Heart right ventricle (tissue), 16 donors: Measurements from ENCODE around the gene USP4. TPM values are rescaled to one million over a fixed set of nuclear protein-coding genes. Genes with fewer than 3 reads are reported as not detected.

ENCODE experiments used
- ATAC-seq, 8 donors: fragments of 200-7000 bp; cut with Tn5 transposase; one replicate each; pipeline ENCODE4 v1.9.1; 2020; ENCODE audit warnings: mild to moderate bottlenecking in 8 of 8, moderate library complexity in 8 of 8, moderate number of reproducible peaks in 1 of 8
- DNase-seq, 2 donors: peaks; one replicate each; pipeline ENCODE4 v3.0.0-alpha.2; 2020
- H3K27ac ChIP-seq, 10 donors: fragments of 200-600 bp; sonication (generic) in 2 of 10; one replicate each; pipeline versions ENCODE4 v1.5.0 to v1.8.0; 2020 to 2022; ENCODE audit warnings: mild to moderate bottlenecking in 3 of 10
- H3K27me3 ChIP-seq, 7 donors: fragments of 200-600 bp; one replicate each; pipeline ENCODE4 v1.8.0; 2021 to 2022; ENCODE audit warnings: mild to moderate bottlenecking in 2 of 7
- H3K36me3 ChIP-seq, 9 donors: fragments of 200-600 bp; sonication (generic) in 1 of 9; one replicate each; pipeline versions ENCODE4 v1.5.0 to v1.8.0; 2020 to 2022; ENCODE audit warnings: mild to moderate bottlenecking in 2 of 9
- H3K4me1 ChIP-seq, 9 donors: fragments of 200-600 bp; sonication (generic) in 1 of 9; one replicate each; pipeline versions ENCODE4 v1.5.0 to v1.8.0; 2020 to 2022; ENCODE audit warnings: mild to moderate bottlenecking in 4 of 9
- H3K4me3 ChIP-seq, 10 donors: fragments of 200-600 bp; sonication (generic) in 2 of 10; one replicate each; pipeline versions ENCODE4 v1.5.0 to v1.8.0; 2020 to 2022; ENCODE audit warnings: mild to moderate bottlenecking in 7 of 10, moderate library complexity in 2 of 10
- H3K9me3 ChIP-seq, 11 donors: fragments of 200-600 bp in 10 of 11; sonication (generic) in 2 of 11; one replicate each; pipeline versions ENCODE4 v1.5.0 to v1.8.0; 2013 to 2022; ENCODE audit warnings: mild to moderate bottlenecking in 2 of 11, control low read depth in 1 of 11, moderate library complexity in 1 of 11
- WGBS, 2 donors: extraction: QIAGEN DNeasy Blood & Tissue Kit; methylation state at CpG; one replicate each; pipeline ENCODE4 v1.1.7; 2013; ENCODE audit warnings: inconsistent platforms in 1 of 2; 5-methylcytosine and 5-hydroxymethylcytosine counted together
- intact Hi-C, 10 donors: fragments of 100-400 bp; cut with DNase I; formaldehyde crosslinking; loops; one replicate each; pipeline versions ENCODE4 v1.11.1 to v1.14.2; 2022
- polyA plus RNA-seq, 2 donors: library from polyadenylated mRNA; stranded (reverse); fragments of 200-250 nt; gene quantifications; one replicate each; pipeline ENCODE4 v1.2.3, GENCODE V29; 2013
- total RNA-seq, 10 donors: library from RNA; stranded (reverse); fragmentation: NEBNext Ultra II Directional in 3 of 10; extraction: Animal tissue kit (Norgen Biotek cat#: 25700) in 3 of 10; gene quantifications; one replicate each; pipeline versions ENCODE4 v1.2.1 to v1.2.4, GENCODE V29; 2021 to 2023
- TF ChIP-seq, protein P1 (sequence below), 9 donors: fragments of 200-600 bp; sonication (generic) in 2 of 9; IDR thresholded peaks; one replicate each; pipeline versions ENCODE4 v1.5.0 to v1.8.0; 2021 to 2022; ENCODE audit warnings: antibody characterized with exemption in 9 of 9, mild to moderate bottlenecking in 5 of 9, moderate library complexity in 1 of 9
- donor health status: Arrhythmogenic right ventricular cardiomyopathy.
- donor health status: ischemic (EF 13 %, LVEDD 7.1; RV severe dilation, severe dysfunction).
- donor health status: healthy with polysubstance abuse.
- donor health status: DM: no; HTN: yes; CAD: no.
- donor health status: DM: no; HTN: no; CAD: no.
- donor health status: ischemic (EF 25% LVEDD 6.9; RV normal size, moderate dysfunction).
- donor health status: ischemic (EF 25% LVEDD 5.7; RV mildly dilated, moderate dysfunction).
- donor health status: healthy.
- donor health status: DM: yes; HTN: yes; CAD: no.
- donor health status: Ischemic cardiomyopathy.
- donor health status: ischemic (EF 35%, LVEDD 5.7; RV mildly dilated, moderate dysfunction).
- donor health status: nonischemic (EF 11% LVEDD 7.7; RV severe dilation, severe dysfunction).
- donor health status: DM: yes; HTN: yes; CAD: no.
- donor health status: PGD.
- donor health status: ischemic (EF 29% LVEDD 5.4; RV normal size, mild dysfunction).
- donor health status: nonischemic (EF 23%, LVEDD 6.1; RV moderate dilation, normal function).

The USP4 gene
- total and polyA plus RNA-seq, 12 donors: 19.9 to 52.4 (median 43.5) TPM

DNA sequence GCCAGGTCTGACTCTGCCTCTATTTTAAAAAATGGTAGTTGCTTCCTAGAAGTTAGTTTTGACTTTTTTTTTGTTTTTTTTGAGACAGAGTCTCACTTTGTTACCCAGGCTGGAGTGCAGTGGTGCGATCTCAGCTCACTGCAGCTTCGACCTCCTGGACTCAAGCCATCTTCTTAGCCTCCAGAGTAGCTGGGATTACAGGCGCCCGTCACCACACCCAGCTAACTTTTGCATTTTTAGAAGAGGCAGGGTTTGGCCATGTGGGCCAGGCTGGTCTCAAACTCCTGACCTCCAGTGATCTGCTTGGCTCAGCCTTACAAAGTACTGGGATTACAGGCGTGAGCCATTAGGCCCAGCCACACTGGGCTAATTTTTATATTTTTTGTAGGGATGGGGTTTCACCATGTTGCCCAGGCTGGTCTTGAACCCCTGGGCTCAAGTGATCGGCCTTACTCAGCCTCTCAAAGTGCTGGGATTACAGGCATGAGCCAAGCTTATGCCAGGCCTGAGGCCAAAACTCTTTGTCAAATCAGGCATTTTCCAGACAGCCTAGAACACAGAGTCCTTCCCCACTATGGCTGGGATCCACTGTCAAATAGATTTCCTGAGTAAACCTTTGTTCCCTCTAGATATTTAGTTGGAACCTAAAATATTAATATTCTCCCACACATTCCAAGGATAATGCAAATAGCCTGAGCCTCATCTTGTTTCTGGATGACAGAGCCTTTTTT lies 76.5 kb downstream of the USP4 start:
- TF ChIP-seq, protein P1, sequence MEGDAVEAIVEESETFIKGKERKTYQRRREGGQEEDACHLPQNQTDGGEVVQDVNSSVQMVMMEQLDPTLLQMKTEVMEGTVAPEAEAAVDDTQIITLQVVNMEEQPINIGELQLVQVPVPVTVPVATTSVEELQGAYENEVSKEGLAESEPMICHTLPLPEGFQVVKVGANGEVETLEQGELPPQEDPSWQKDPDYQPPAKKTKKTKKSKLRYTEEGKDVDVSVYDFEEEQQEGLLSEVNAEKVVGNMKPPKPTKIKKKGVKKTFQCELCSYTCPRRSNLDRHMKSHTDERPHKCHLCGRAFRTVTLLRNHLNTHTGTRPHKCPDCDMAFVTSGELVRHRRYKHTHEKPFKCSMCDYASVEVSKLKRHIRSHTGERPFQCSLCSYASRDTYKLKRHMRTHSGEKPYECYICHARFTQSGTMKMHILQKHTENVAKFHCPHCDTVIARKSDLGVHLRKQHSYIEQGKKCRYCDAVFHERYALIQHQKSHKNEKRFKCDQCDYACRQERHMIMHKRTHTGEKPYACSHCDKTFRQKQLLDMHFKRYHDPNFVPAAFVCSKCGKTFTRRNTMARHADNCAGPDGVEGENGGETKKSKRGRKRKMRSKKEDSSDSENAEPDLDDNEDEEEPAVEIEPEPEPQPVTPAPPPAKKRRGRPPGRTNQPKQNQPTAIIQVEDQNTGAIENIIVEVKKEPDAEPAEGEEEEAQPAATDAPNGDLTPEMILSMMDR (IDR thresholded peaks at IDR 0.05): no peak
- Histone ChIP-seq H3K9me3 (no peaks in the 10 kb centered on the region), H3K27me3 (no peaks in the 10 kb centered on the region), H3K27ac (no peak overlapping the region), H3K36me3 (no peaks in the 10 kb centered on the region), H3K4me1 (peaks cover 4 to 21% (median 17%) of the 10 kb centered on the region in 9 donors), H3K4me3 (no peak overlapping the region)
- intact Hi-C loops: no loop called here
- 85 to 87% methylated on average over 6 of the region's 6 CpGs for WGBS, 2 donors
- DNase-seq (no peak), ATAC-seq (peak in 2 of 8 donors; percentile 43 to 61)

DNA sequence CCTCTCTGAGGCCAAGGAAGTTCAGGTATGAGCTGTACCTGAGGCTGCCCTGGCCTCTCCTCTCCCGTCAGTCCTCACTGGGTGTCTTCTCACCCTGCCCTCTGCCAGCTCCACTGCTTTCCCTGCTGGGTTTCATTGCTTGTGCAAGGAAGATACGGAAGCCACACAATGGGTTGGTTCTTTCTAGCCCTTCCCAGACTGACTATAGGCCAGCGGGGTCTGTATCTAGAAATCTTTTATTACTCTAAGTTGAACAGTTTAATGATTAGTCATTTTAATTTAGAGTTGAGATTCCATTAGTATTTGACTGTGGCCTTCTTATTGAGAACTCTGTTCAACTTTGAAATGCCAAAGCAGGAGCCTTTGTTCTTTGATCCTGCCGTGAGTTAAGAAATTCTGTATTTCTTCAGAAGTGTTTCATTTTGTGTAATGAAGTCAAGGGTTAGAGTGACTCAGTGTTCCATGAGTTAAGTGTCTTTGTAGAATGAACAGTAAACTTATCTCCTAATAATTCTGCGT lies 79.0 kb downstream of the USP4 start:
- intact Hi-C loops: no loop called here

DNA sequence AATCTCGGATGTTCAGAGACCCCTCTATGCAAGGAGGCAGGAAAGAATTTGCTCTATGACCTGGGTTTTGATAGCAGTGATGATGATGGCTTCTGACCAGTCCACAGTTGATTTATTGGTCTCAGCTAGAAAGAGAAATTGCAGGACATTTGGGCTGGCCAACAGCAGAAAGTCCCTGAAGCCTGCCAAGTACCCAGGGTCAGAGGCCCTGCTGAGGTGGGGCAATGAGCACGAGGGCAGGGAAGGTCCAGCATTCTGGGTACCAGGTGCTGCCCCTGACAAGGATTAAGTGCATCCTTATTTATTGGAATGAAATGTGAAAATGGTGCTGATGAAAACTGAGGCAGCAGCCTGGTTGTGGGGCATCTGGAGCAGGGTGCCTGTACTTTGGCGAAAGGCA lies 82.7 kb downstream of the USP4 start:
- no peaks in the 10 kb centered on the region for H3K27me3 ChIP-seq
- H3K4me3 ChIP-seq: no peak overlapping the region
- DNase-seq: no peak
- no peaks in the 10 kb centered on the region for H3K9me3 ChIP-seq
- 74 to 77% methylated on average over 3 of the region's 3 CpGs for WGBS, 2 donors
- intact Hi-C loops: no loop called here
- no peak for ATAC-seq
- TF ChIP-seq, protein P1 (IDR thresholded peaks at IDR 0.05): no peak
- no peak overlapping the region for H3K27ac ChIP-seq
- H3K36me3 ChIP-seq: peaks cover 0 to 6% (median 0%) of the 10 kb centered on the region in 9 donors
- H3K4me1 ChIP-seq: no peaks in the 10 kb centered on the region

More for the DNA sequence above, 79.0 kb downstream of the USP4 start:
- no peak overlapping the region for H3K4me3 ChIP-seq
- no peaks in the 10 kb centered on the region for H3K27me3 ChIP-seq
- DNase-seq (no peak), ATAC-seq (no peak)
- H3K4me1 ChIP-seq: peaks cover 0 to 4% (median 2%) of the 10 kb centered on the region in 9 donors
- TF ChIP-seq, protein P1 (IDR thresholded peaks at IDR 0.05): no peak
- H3K27ac ChIP-seq: no peak overlapping the region
- no peaks in the 10 kb centered on the region for H3K9me3 ChIP-seq
- 88 to 90% methylated on average over 5 of the region's 5 CpGs for WGBS, 2 donors
- H3K36me3 ChIP-seq: peaks cover 0 to 6% (median 0%) of the 10 kb centered on the region in 9 donors

DNA sequence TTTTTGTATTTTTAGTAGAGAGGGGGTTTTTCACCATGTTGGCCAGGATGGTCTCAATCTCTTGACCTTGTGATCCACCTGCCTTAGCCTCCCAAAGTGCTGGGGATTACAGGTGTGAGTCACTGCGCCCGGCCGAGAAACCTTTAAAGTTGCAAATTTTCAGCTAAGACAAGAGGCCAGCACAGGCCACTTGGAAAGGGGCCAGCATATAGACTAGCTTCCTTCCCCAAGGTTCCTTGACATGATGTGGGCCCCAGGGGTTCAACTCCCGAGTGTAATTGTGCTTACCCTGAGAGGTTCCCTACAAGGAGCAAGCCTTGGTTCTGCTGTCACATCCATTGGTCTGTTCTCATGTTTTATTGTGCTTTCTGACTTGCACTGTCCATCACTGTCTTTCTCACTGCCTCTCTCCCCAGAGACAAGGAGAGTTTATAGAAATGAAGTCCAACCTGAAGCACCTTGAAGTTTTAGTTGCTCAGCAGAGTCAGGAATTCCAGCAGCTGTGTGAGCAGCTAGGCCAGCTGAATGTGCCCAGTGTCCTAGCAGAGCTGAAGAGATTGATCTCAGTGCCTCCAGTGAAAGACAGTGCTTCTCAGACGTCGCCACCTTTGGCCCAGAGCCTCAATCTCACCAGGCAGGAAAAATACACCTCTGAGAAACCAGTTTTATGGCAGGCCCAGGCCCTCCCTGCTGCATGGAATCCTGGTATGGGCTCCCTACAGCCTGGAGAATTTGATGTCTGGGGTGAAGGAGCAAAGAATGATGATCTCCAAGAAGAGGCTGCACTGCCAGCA lies 83.9 kb downstream of the USP4 start:
- Histone ChIP-seq H3K9me3 (no peaks in the 10 kb centered on the region), H3K27me3 (no peaks in the 10 kb centered on the region), H3K36me3 (peaks cover 0 to 10% (median 0%) of the 10 kb centered on the region in 9 donors), H3K27ac (no peak overlapping the region), H3K4me1 (no peaks in the 10 kb centered on the region), H3K4me3 (no peak overlapping the region)
- WGBS, 2 donors: 84 to 89% methylated on average over 6 of the region's 6 CpGs
- DNase-seq (no peak), ATAC-seq (no peak)
- TF ChIP-seq, protein P1 (IDR thresholded peaks at IDR 0.05): no peak
- intact Hi-C loops: no loop called here
